H1 (cell line): Measurements from ENCODE around the gene FBXW5.

Experiments used
- CBX5 ChIP-seq: fragments of 300-800, 300-1000 bp; sonication (generic); IDR thresholded peaks from 2 replicates; pipeline ENCODE4 v1.7.1; 2016; ENCODE audit warnings: antibody characterized with exemption, low read length, low read depth
- EGR1 ChIP-seq: IDR thresholded peaks from 2 replicates; pipeline ENCODE4 v1.6.1; 2011; ENCODE audit warnings: low read depth, low read length, borderline replicate concordance
- MAFK ChIP-seq: IDR thresholded peaks from 2 replicates; pipeline ENCODE4 v1.6.1; 2012; ENCODE audit warnings: low read depth, mild to moderate bottlenecking, improper control_type of control experiment, low read length
- MAX ChIP-seq: IDR thresholded peaks from 2 replicates; pipeline ENCODE4 v1.6.1; 2012; ENCODE audit warnings: inconsistent platforms
- POLR2A ChIP-seq, 2 experiments: IDR thresholded peaks; 1 replicate in 1 of 2; 2 replicates in 1 of 2; pipeline ENCODE4 v1.6.1; 2011; ENCODE audit warnings: low read depth in 2 of 2, low read length in 2 of 2, mild to moderate bottlenecking in 2 of 2; ENCODE audit errors: control extremely low read depth in 1 of 2
- POLR2AphosphoS5 ChIP-seq: IDR thresholded peaks from 2 replicates; pipeline ENCODE4 v1.6.1; 2011; ENCODE audit warnings: low read depth, low read length
- TF ChIP-seq, protein P1 (sequence below), 3 experiments: IDR thresholded peaks; 1 replicate in 2 of 3; 2 replicates in 1 of 3; pipeline versions ENCODE4 v1.5.1 to v1.6.1; 2011; ENCODE audit warnings: low read length in 3 of 3, mild to moderate bottlenecking in 3 of 3, inconsistent platforms in 2 of 3, low read depth in 1 of 3, moderate library complexity in 1 of 3; ENCODE audit not compliant: insufficient read depth in 1 of 3; ENCODE audit errors: control extremely low read depth in 1 of 3

- TF ChIP-seq POLR2A (IDR thresholded peaks at IDR 0.05; ENCODE audit: control extremely low read depth in 1 of 2, low read depth in 2 of 2, low read length in 2 of 2) (no peak), POLR2AphosphoS5 (no peak), CBX5 (no peak), EGR1 (no peak), MAFK (no peak), MAX (no peak)
- TF ChIP-seq, protein P1, sequence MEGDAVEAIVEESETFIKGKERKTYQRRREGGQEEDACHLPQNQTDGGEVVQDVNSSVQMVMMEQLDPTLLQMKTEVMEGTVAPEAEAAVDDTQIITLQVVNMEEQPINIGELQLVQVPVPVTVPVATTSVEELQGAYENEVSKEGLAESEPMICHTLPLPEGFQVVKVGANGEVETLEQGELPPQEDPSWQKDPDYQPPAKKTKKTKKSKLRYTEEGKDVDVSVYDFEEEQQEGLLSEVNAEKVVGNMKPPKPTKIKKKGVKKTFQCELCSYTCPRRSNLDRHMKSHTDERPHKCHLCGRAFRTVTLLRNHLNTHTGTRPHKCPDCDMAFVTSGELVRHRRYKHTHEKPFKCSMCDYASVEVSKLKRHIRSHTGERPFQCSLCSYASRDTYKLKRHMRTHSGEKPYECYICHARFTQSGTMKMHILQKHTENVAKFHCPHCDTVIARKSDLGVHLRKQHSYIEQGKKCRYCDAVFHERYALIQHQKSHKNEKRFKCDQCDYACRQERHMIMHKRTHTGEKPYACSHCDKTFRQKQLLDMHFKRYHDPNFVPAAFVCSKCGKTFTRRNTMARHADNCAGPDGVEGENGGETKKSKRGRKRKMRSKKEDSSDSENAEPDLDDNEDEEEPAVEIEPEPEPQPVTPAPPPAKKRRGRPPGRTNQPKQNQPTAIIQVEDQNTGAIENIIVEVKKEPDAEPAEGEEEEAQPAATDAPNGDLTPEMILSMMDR (IDR thresholded peaks at IDR 0.05; ENCODE audit: control extremely low read depth in 1 of 3, insufficient read depth in 1 of 3, low read depth in 1 of 3, low read length in 3 of 3) = no peak
Measured at GRCh38 chr9:136956604-136957003, 12.1 kb upstream of the FBXW5 start.
